Measurements from ENCODE around the gene NUP43.
"Not testable (repeated sequence)": the region's sequence is repeated elsewhere in the genome, so short reads cannot be mapped to it uniquely, and the experiment has no call there.

Gene NUP43

GRCh38 chr6:149749082-149749593 lies 2.8 kb upstream of the NUP43 start:
- not testable (repeated sequence) for DNase-seq (ENCODE audit: low read depth in 4 of 4, low spot score in 1 of 4)

GRCh38 chr6:149745252-149745651 lies 1.1 kb downstream of the NUP43 start:
- not testable (repeated sequence) for DNase-seq (ENCODE audit: low read depth in 4 of 4, low spot score in 1 of 4)

- DNase-seq (ENCODE audit: low read depth in 4 of 4, low spot score in 1 of 4), result no peak
Observed at GRCh38 chr6:149734915-149735314, 11.4 kb downstream of the NUP43 start.

- no peak for DNase-seq (ENCODE audit: low read depth in 4 of 4, low spot score in 1 of 4)
Observed at GRCh38 chr6:149733089-149733720, 13.1 kb downstream of the NUP43 start.

GRCh38 chr6:149729824-149730223 lies 16.5 kb downstream of the NUP43 start:
- DNase-seq (ENCODE audit: low read depth in 4 of 4, low spot score in 1 of 4), result no peak

- no peak for DNase-seq (ENCODE audit: low read depth in 4 of 4, low spot score in 1 of 4)
Observed at GRCh38 chr6:149728499-149729234, 17.7 kb downstream of the NUP43 start.

GRCh38 chr6:149727793-149728498 lies 18.4 kb downstream of the NUP43 start:
- DNase-seq (ENCODE audit: low read depth in 4 of 4, low spot score in 1 of 4), result no peak

GRCh38 chr6:149725785-149726184 lies 20.5 kb downstream of the NUP43 start:
- no peak for DNase-seq (ENCODE audit: low read depth in 4 of 4, low spot score in 1 of 4)

GRCh38 chr6:149723771-149724417 lies 22.4 kb downstream of the NUP43 start:
- no peak for DNase-seq (ENCODE audit: low read depth in 4 of 4, low spot score in 1 of 4)

GRCh38 chr6:149723262-149723661 lies 23.1 kb downstream of the NUP43 start:
- no peak for DNase-seq (ENCODE audit: low read depth in 4 of 4, low spot score in 1 of 4)

- DNase-seq (ENCODE audit: low read depth in 4 of 4, low spot score in 1 of 4), result no peak
Observed at GRCh38 chr6:149719531-149719930, 26.8 kb downstream of the NUP43 start.

- peak; percentile 82 to 90 (median 86) for DNase-seq (ENCODE audit: low read depth in 4 of 4, low spot score in 1 of 4)
Observed at GRCh38 chr6:149717588-149718458, 28.5 kb downstream of the NUP43 start, which contains the start of gene LATS1. Gene LATS1 (minus strand): TSS chr6:149718101. CDS start chr6:149702126, 15,975 bp downstream.

- no peak for DNase-seq (ENCODE audit: low read depth in 4 of 4, low spot score in 1 of 4)
Observed at GRCh38 chr6:149717255-149717587, 29.1 kb downstream of the NUP43 start.

- no peak for DNase-seq (ENCODE audit: low read depth in 4 of 4, low spot score in 1 of 4)
Observed at GRCh38 chr6:149716181-149716963, 30.0 kb downstream of the NUP43 start.

- DNase-seq (ENCODE audit: low read depth in 4 of 4, low spot score in 1 of 4), result no peak
Observed at GRCh38 chr6:149714442-149714841, 31.9 kb downstream of the NUP43 start.

- DNase-seq (ENCODE audit: low read depth in 4 of 4, low spot score in 1 of 4), result no peak
Observed at GRCh38 chr6:149711711-149712110, 34.6 kb downstream of the NUP43 start.

GRCh38 chr6:149701714-149702113 lies 44.6 kb downstream of the NUP43 start:
- no peak for DNase-seq (ENCODE audit: low read depth in 4 of 4, low spot score in 1 of 4)

- DNase-seq (ENCODE audit: low read depth in 4 of 4, low spot score in 1 of 4), result no peak
Observed at GRCh38 chr6:149699150-149699549, 47.2 kb downstream of the NUP43 start.

- no peak for DNase-seq (ENCODE audit: low read depth in 4 of 4, low spot score in 1 of 4)
Observed at GRCh38 chr6:149698175-149698574, 48.2 kb downstream of the NUP43 start.

GRCh38 chr6:149696901-149697300 lies 49.4 kb downstream of the NUP43 start:
- no peak for DNase-seq (ENCODE audit: low read depth in 4 of 4, low spot score in 1 of 4)

Data from stimulated activated CD4-positive, alpha-beta T cell treated with anti-CD3 and anti-CD28 coated beads, Interleukin-1b, Interleukin-23, amount 100 ng/mL, for 24 hours (primary cell).